HUES64 (cell line): ENCODE results near the gene CLN3.
"Not testable (repeated sequence)": the region's sequence is repeated elsewhere in the genome, so short reads cannot be mapped to it uniquely, and the experiment has no call there.

Source experiments
- H3K27ac ChIP-seq: 2 replicates; pipeline ENCODE4 v1.7.0; 2013; ENCODE audit warnings: low read depth, low read length, inconsistent platforms
- H3K27me3 ChIP-seq: 2 replicates; pipeline ENCODE4 v1.6.1; 2013; ENCODE audit warnings: mild to moderate bottlenecking, low read length; ENCODE audit not compliant: insufficient read depth
- H3K36me3 ChIP-seq: 2 replicates; pipeline ENCODE4 v1.6.1; 2013; ENCODE audit warnings: mild to moderate bottlenecking, low read length; ENCODE audit not compliant: insufficient read depth
- H3K4me1 ChIP-seq: 2 replicates; pipeline ENCODE4 v1.6.1; 2013; ENCODE audit warnings: mild to moderate bottlenecking, low read length, moderate library complexity; ENCODE audit not compliant: insufficient read depth
- H3K4me3 ChIP-seq: 2 replicates; pipeline ENCODE4 v1.5.1; 2013; ENCODE audit warnings: mild to moderate bottlenecking, low read length, moderate library complexity
- H3K9ac ChIP-seq: 2 replicates; pipeline ENCODE4 v1.6.1; 2013; ENCODE audit warnings: mild to moderate bottlenecking, low read depth, low read length
- H3K9me3 ChIP-seq: 2 replicates; pipeline ENCODE4 v1.6.1; 2013; ENCODE audit warnings: low read depth, low read length; ENCODE audit not compliant: insufficient read depth
- WGBS: fragments of 150-250, 120-280 bp; methylation state at CpG from one replicate; pipeline ENCODE4 v1.1.7; 2013; ENCODE audit warnings: missing lambda C conversion rate; 5-methylcytosine and 5-hydroxymethylcytosine counted together

CLN3 gene

GRCh38 chr16:28486266-28486665 is 5.6 kb downstream of the CLN3 start:
- Histone ChIP-seq H3K9me3 (no peaks in the 10 kb centered on the region), H3K27me3 (no peaks in the 10 kb centered on the region), H3K4me3 (no peak overlapping the region), H3K27ac (no peak overlapping the region), H3K4me1 (peaks cover 3% of the 10 kb centered on the region; the same call in 1 of the 2 replicates), H3K9ac (no peak overlapping the region), H3K36me3 (peaks cover 22% of the 10 kb centered on the region)
- WGBS, result 90% methylated on average over 5 of the region's 5 CpGs

GRCh38 chr16:28483361-28483760 is 8.5 kb downstream of the CLN3 start:
- H3K4me1 ChIP-seq, H3K4me3 ChIP-seq, H3K9ac ChIP-seq, H3K27me3 ChIP-seq, H3K27ac ChIP-seq, H3K9me3 ChIP-seq: not testable (repeated sequence)
- 92% methylated on average over 5 of the region's 5 CpGs for WGBS
- H3K36me3 ChIP-seq, result peaks cover 19% of the 10 kb centered on the region

GRCh38 chr16:28482026-28482425 is 9.8 kb downstream of the CLN3 start:
- Histone ChIP-seq H3K4me3 (no peak overlapping the region), H3K27me3 (no peaks in the 10 kb centered on the region), H3K27ac (no peak overlapping the region), H3K4me1 (no peaks in the 10 kb centered on the region), H3K9me3 (no peaks in the 10 kb centered on the region), H3K36me3 (peaks cover 25% of the 10 kb centered on the region), H3K9ac (no peak overlapping the region)
- 95% methylated on average over 13 of the region's 13 CpGs for WGBS

- Histone ChIP-seq H3K27ac (no peak overlapping the region), H3K9ac (no peak overlapping the region), H3K27me3 (no peaks in the 10 kb centered on the region), H3K9me3 (no peaks in the 10 kb centered on the region), H3K4me3 (no peak overlapping the region), H3K36me3 (peaks cover 27% of the 10 kb centered on the region), H3K4me1 (no peaks in the 10 kb centered on the region)
- WGBS, result 97% methylated on average over 16 of the region's 16 CpGs
Observed at GRCh38 chr16:28478506-28479180, 13.2 kb downstream of the CLN3 start.

GRCh38 chr16:28477311-28477920 is 14.5 kb downstream of the CLN3 start:
- H3K9ac ChIP-seq, result no peak overlapping the region
- H3K27ac ChIP-seq, result no peak overlapping the region
- H3K36me3 ChIP-seq, result peaks cover 21% of the 10 kb centered on the region
- 94% methylated on average over 14 of the region's 14 CpGs for WGBS
- no peaks in the 10 kb centered on the region for H3K4me1 ChIP-seq
- H3K27me3 ChIP-seq, result no peaks in the 10 kb centered on the region
- no peaks in the 10 kb centered on the region for H3K9me3 ChIP-seq
- no peak overlapping the region for H3K4me3 ChIP-seq

GRCh38 chr16:28475221-28475620 is 16.7 kb downstream of the CLN3 start:
- no peak overlapping the region for H3K27ac ChIP-seq
- no peak overlapping the region for H3K4me3 ChIP-seq
- no peaks in the 10 kb centered on the region for H3K9me3 ChIP-seq
- no peak overlapping the region for H3K9ac ChIP-seq
- H3K36me3 ChIP-seq, result peaks cover 13% of the 10 kb centered on the region
- no peaks in the 10 kb centered on the region for H3K27me3 ChIP-seq
- WGBS, result 86% methylated on average over 1 of the region's 2 CpGs
- H3K4me1 ChIP-seq, result no peaks in the 10 kb centered on the region

- Histone ChIP-seq H3K9me3 (no peaks in the 10 kb centered on the region), H3K4me1 (no peaks in the 10 kb centered on the region), H3K27ac (no peak overlapping the region), H3K27me3 (no peaks in the 10 kb centered on the region), H3K9ac (no peak overlapping the region), H3K36me3 (peaks cover 13% of the 10 kb centered on the region), H3K4me3 (no peak overlapping the region)
- 95% methylated on average over 8 of the region's 8 CpGs for WGBS
Observed at GRCh38 chr16:28473714-28474265, 18.1 kb downstream of the CLN3 start.

GRCh38 chr16:28447081-28447480 is 44.8 kb downstream of the CLN3 start:
- not testable (repeated sequence) for H3K36me3 ChIP-seq, H3K9me3 ChIP-seq, H3K4me3 ChIP-seq, H3K27me3 ChIP-seq, H3K27ac ChIP-seq, H3K9ac ChIP-seq, H3K4me1 ChIP-seq
- no CpG with 5 or more reads among the region's 6 CpGs for WGBS

- not testable (repeated sequence) for H3K27me3 ChIP-seq, H3K9ac ChIP-seq, H3K36me3 ChIP-seq, H3K4me3 ChIP-seq, H3K27ac ChIP-seq, H3K4me1 ChIP-seq, H3K9me3 ChIP-seq
- no CpG with 5 or more reads among the region's 4 CpGs for WGBS
Observed at GRCh38 chr16:28446388-28446787, 45.5 kb downstream of the CLN3 start.

- not testable (repeated sequence) for H3K27me3 ChIP-seq, H3K9me3 ChIP-seq, H3K4me3 ChIP-seq, H3K36me3 ChIP-seq, H3K9ac ChIP-seq, H3K27ac ChIP-seq, H3K4me1 ChIP-seq
- WGBS, result 81% methylated on average over 3 of the region's 6 CpGs
Observed at GRCh38 chr16:28443943-28444342, 47.9 kb downstream of the CLN3 start.

GRCh38 chr16:28438899-28439298 is 53.0 kb downstream of the CLN3 start:
- not testable (repeated sequence) for H3K4me3 ChIP-seq, H3K27ac ChIP-seq, H3K27me3 ChIP-seq, H3K4me1 ChIP-seq, H3K9me3 ChIP-seq, H3K9ac ChIP-seq, H3K36me3 ChIP-seq
- no CpG with 5 or more reads among the region's 6 CpGs for WGBS
